ENCODE measurements around the gene SV2C. TPM values are rescaled to one million over a fixed set of nuclear protein-coding genes. Genes with fewer than 3 reads are reported as not detected.
A peak's percentile ranks its signal among the peaks of the same experiment; 100 is the strongest.

The SV2C gene
- total RNA-seq, 1 experiment from 2014 or later, result 0.09 TPM

DNA sequence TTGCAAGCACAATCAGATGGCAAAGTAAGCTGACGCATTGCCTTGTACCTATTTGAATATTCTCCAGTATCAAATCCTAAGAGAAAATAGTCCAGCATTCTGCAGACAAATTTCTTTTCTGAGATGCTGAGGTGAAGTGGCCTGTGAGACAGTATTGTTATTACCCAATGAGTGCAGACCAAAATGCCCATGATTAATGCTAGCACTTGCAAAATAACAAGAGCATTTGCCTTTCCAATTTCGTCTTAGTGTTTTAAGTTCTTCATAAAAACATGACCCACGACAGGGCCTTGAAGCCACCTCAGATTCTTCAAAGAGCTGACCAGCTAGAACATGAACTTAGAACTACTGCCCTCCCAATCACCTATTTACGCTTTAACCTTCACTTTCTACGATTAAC, 317.3 kb downstream of the SV2C start:
- CTCF ChIA-PET, result interaction anchor here (5.1 kb wide), 1 partner anchor 182 kb away, joined by 43 read pairs; no protein-coding TSS in a partner anchor
- H3K4me1 Mint-ChIP-seq, result peaks cover 35% of the 10 kb centered on the region
- no peak overlapping the region for H3K27ac Mint-ChIP-seq
- POLR2A ChIA-PET, result no interaction called here
- TF ChIP-seq ZNF121 (CRISPR knock-in tag; IDR thresholded peaks at IDR 0.05) (no peak), E2F4 (CRISPR knock-in tag; IDR thresholded peaks at IDR 0.05; ENCODE audit: borderline replicate concordance, low read depth) (no peak), MYBL2 (CRISPR knock-in tag; IDR thresholded peaks at IDR 0.05) (no peak), ZNF416 (CRISPR knock-in tag; IDR thresholded peaks at IDR 0.05) (no peak), ZNF671 (CRISPR knock-in tag; IDR thresholded peaks at IDR 0.05) (no peak), JAZF1 (CRISPR knock-in tag; IDR thresholded peaks at IDR 0.05) (no peak), GABPB1 (CRISPR knock-in tag; IDR thresholded peaks at IDR 0.05) (no peak), ZSCAN18 (CRISPR knock-in tag; IDR thresholded peaks at IDR 0.05) (no peak), RELA (CRISPR knock-in tag; IDR thresholded peaks at IDR 0.05; ENCODE audit: borderline replicate concordance) (no peak), FOXK1 (CRISPR knock-in tag; IDR thresholded peaks at IDR 0.05) (no peak), GRHL2 (CRISPR knock-in tag; IDR thresholded peaks at IDR 0.05; ENCODE audit: insufficient replicate concordance, severe bottlenecking) (no peak), ZNF138 (CRISPR knock-in tag; conservative IDR thresholded peaks at IDR 0.05) (no peak), MLX (CRISPR knock-in tag; IDR thresholded peaks at IDR 0.05) (no peak), ZNF425 (CRISPR knock-in tag; conservative IDR thresholded peaks at IDR 0.05) (no peak)
- TF ChIP-seq, protein P1, sequence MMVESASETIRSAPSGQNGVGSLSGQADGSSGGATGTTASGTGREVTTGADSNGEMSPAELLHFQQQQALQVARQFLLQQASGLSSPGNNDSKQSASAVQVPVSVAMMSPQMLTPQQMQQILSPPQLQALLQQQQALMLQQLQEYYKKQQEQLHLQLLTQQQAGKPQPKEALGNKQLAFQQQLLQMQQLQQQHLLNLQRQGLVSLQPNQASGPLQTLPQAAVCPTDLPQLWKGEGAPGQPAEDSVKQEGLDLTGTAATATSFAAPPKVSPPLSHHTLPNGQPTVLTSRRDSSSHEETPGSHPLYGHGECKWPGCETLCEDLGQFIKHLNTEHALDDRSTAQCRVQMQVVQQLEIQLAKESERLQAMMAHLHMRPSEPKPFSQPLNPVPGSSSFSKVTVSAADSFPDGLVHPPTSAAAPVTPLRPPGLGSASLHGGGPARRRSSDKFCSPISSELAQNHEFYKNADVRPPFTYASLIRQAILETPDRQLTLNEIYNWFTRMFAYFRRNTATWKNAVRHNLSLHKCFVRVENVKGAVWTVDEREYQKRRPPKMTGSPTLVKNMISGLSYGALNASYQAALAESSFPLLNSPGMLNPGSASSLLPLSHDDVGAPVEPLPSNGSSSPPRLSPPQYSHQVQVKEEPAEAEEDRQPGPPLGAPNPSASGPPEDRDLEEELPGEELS (CRISPR knock-in tag; IDR thresholded peaks at IDR 0.05), result no peak
- ATAC-seq (no peak), DNase-seq (ENCODE audit: low spot score) (no peak)
- no peaks in the 10 kb centered on the region for H3K36me3 Mint-ChIP-seq
- H3K27me3 Mint-ChIP-seq (ENCODE audit: low read depth), result no peaks in the 10 kb centered on the region; the same call in 1 of the 2 replicates
- H3K9me3 Mint-ChIP-seq, result no peaks in the 10 kb centered on the region
- no peak overlapping the region for H3K4me3 Mint-ChIP-seq

DNA sequence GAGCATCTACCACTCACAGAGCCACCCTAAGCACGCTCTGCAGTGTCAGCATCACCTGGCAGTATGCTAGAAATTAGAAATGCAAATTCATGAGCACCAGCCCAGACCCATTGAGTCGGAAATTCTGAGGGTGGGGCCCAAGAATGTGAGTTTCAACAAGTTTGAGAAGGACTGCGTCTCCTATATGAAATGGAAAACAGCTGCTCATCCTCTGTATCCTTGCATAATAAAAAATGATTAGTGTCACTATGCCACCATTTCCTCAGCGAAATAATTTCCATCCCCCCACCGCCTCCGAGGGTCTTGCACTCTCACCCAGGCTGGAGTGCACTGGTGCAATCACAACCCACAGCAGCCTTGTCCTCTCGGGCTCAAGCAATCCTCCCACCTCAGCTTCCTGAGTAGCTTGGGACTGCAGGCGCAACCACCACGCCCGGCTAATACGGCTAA, 318.6 kb downstream of the SV2C start:
- Mint-ChIP-seq H3K9me3 (no peaks in the 10 kb centered on the region), H3K36me3 (no peaks in the 10 kb centered on the region), H3K4me1 (peaks cover 44% of the 10 kb centered on the region), H3K27me3 (ENCODE audit: low read depth) (no peaks in the 10 kb centered on the region; the same call in 1 of the 2 replicates), H3K27ac (peak overlapping the region; percentile 59), H3K4me3 (peak overlapping the region; percentile 90)
- DNase-seq (ENCODE audit: low spot score) (no peak), ATAC-seq (no peak)
- ChIA-PET CTCF (interaction anchor here (0.6 to 5.1 kb wide), 16 partner anchors 10 to 373 kb away, joined by 3 to 71 read pairs (median 4); no protein-coding TSS in a partner anchor), POLR2A (interaction anchor here (0.6 kb wide), 1 partner anchor 122 kb away, joined by 3 read pairs; no protein-coding TSS in a partner anchor)
- no peak for TF ChIP-seq STAT6 (CRISPR knock-in tag; conservative IDR thresholded peaks at IDR 0.05; ENCODE audit: low read depth)
- no peak for TF ChIP-seq GTF2I (CRISPR knock-in tag; conservative IDR thresholded peaks at IDR 0.05)
- TF ChIP-seq TP53 (CRISPR knock-in tag; IDR thresholded peaks at IDR 0.05), result no peak
- no peak for TF ChIP-seq ZNF671 (CRISPR knock-in tag; IDR thresholded peaks at IDR 0.05)
- no peak for TF ChIP-seq ZNF263 (CRISPR knock-in tag; IDR thresholded peaks at IDR 0.05; ENCODE audit: low read depth)
- no peak for TF ChIP-seq CREB1 (CRISPR knock-in tag; IDR thresholded peaks at IDR 0.05)
- TF ChIP-seq CBFB (CRISPR knock-in tag; IDR thresholded peaks at IDR 0.05; ENCODE audit: low read depth), result no peak
- TF ChIP-seq SOX15 (CRISPR knock-in tag; IDR thresholded peaks at IDR 0.05), result no peak
- no peak for TF ChIP-seq NFATC4 (CRISPR knock-in tag; IDR thresholded peaks at IDR 0.05)
- no peak for TF ChIP-seq SMAD3 (CRISPR knock-in tag; IDR thresholded peaks at IDR 0.05; ENCODE audit: borderline replicate concordance)
- no peak for TF ChIP-seq ZNF512 (CRISPR knock-in tag; IDR thresholded peaks at IDR 0.05; ENCODE audit: borderline replicate concordance)
